SU-DHL-6 (cell line): ENCODE measurements around the gene HIPK2.

Experiments used
- H2AFZ ChIP-seq: fragments of 200-600 bp; sonication (generic); 2 replicates; pipeline ENCODE4 v1.6.1; 2014; ENCODE audit warnings: low read depth, mild to moderate bottlenecking, moderate library complexity, mixed read lengths, antibody characterized with exemption, low read length; ENCODE audit not compliant: severe bottlenecking
- H3F3A ChIP-seq: fragments of 200-600 bp; shearing (Covaris generic); 2 replicates; pipeline ENCODE4 v1.6.0; 2016; ENCODE audit warnings: antibody characterized with exemption, mild to moderate bottlenecking; ENCODE audit not compliant: insufficient read depth
- H3K27ac ChIP-seq: fragments of 200-600 bp; sonication (generic); 2 replicates; pipeline ENCODE4 v1.5.1; 2016; ENCODE audit warnings: low read depth, mild to moderate bottlenecking, low read length, moderate library complexity, mixed read lengths
- H3K27me3 ChIP-seq: fragments of 200-600 bp; sonication (generic), shearing (Covaris generic); 2 replicates; pipeline ENCODE4 v1.6.0; 2014; ENCODE audit warnings: mild to moderate bottlenecking, low read length
- H3K36me3 ChIP-seq: fragments of 200-600 bp; sonication (generic); 2 replicates; pipeline ENCODE4 v1.6.1; 2014; ENCODE audit warnings: mild to moderate bottlenecking, low read length, mixed read lengths
- H3K4me2 ChIP-seq: fragments of 300-600, 200-600 bp; shearing (Covaris generic), sonication (generic); 2 replicates; pipeline ENCODE4 v1.6.0; 2014; ENCODE audit warnings: low read length, low read depth, mild to moderate bottlenecking; ENCODE audit not compliant: poor library complexity, severe bottlenecking
- H3K4me3 ChIP-seq: fragments of 200-600 bp; sonication (generic); 2 replicates; pipeline ENCODE4 v1.5.1; 2014; ENCODE audit warnings: antibody characterized with exemption, low read length, mild to moderate bottlenecking, mixed read lengths; ENCODE audit not compliant: insufficient read depth, poor library complexity, severe bottlenecking
- H3K79me2 ChIP-seq: fragments of 200-600 bp; sonication (generic); 2 replicates; pipeline ENCODE4 v1.6.1; 2014; ENCODE audit warnings: mild to moderate bottlenecking, low read length, moderate library complexity; ENCODE audit not compliant: insufficient read depth
- H3K9ac ChIP-seq: fragments of 200-600 bp; sonication (generic); 2 replicates; pipeline ENCODE4 v1.7.0; 2014; ENCODE audit warnings: mild to moderate bottlenecking, low read length
- H3K9me2 ChIP-seq: fragments of 200-600 bp; sonication (generic); replicated peaks from 2 replicates; pipeline ENCODE4 v1.6.1; 2014; ENCODE audit warnings: low read length; ENCODE audit not compliant: insufficient read depth
- H3K9me3 ChIP-seq: fragments of 200-600 bp; sonication (generic); 2 replicates; pipeline ENCODE4 v1.6.1; 2014; ENCODE audit warnings: low read length, mixed read lengths; ENCODE audit not compliant: insufficient read depth
- H4K20me1 ChIP-seq: fragments of 200-600 bp; sonication (generic); 2 replicates; pipeline ENCODE4 v1.6.1; 2014; ENCODE audit warnings: low read depth, mild to moderate bottlenecking, antibody characterized with exemption, low read length, moderate library complexity, mixed read lengths
- CTCF ChIP-seq: fragments of 200-600 bp; sonication (generic); IDR thresholded peaks from one replicate; pipeline ENCODE4 v1.5.1; 2017; ENCODE audit warnings: antibody characterized with exemption, mild to moderate bottlenecking, low read length, moderate library complexity; ENCODE audit not compliant: insufficient read depth, poor library complexity, severe bottlenecking
- EZH2phosphoT487 ChIP-seq: fragments of 200-600 bp; sonication (generic), shearing (Covaris generic); conservative IDR thresholded peaks from 2 replicates; pipeline ENCODE4 v1.6.1; 2018; ENCODE audit warnings: mild to moderate bottlenecking, antibody characterized with exemption, low read length, moderate library complexity, mixed read lengths

Gene HIPK2

GRCh38 chr7:139595806-139596205 lies 182.0 kb downstream of the HIPK2 start:
- TF ChIP-seq CTCF (no peak), EZH2phosphoT487 (no peak)
- H4K20me1 ChIP-seq: no peaks in the 10 kb centered on the region
- H3K79me2 ChIP-seq: no peaks in the 10 kb centered on the region
- no peak overlapping the region for H3K4me3 ChIP-seq
- no peak overlapping the region for H3K9ac ChIP-seq
- H3K9me2 ChIP-seq: no peaks in the 10 kb centered on the region
- no peaks in the 10 kb centered on the region for H3F3A ChIP-seq
- H2AFZ ChIP-seq: no peak overlapping the region
- H3K27me3 ChIP-seq: no peaks in the 10 kb centered on the region
- H3K36me3 ChIP-seq: no peaks in the 10 kb centered on the region
- no peaks in the 10 kb centered on the region for H3K9me3 ChIP-seq
- no peak overlapping the region for H3K4me2 ChIP-seq
- no peak overlapping the region for H3K27ac ChIP-seq

- Histone ChIP-seq H3K9me2 (no peaks in the 10 kb centered on the region), H3K9ac (no peak overlapping the region), H2AFZ (no peak overlapping the region), H3F3A (no peaks in the 10 kb centered on the region), H4K20me1 (no peaks in the 10 kb centered on the region), H3K27me3 (no peaks in the 10 kb centered on the region), H3K4me2 (no peak overlapping the region), H3K79me2 (no peaks in the 10 kb centered on the region), H3K4me3 (no peak overlapping the region), H3K9me3 (no peaks in the 10 kb centered on the region), H3K27ac (no peak overlapping the region), H3K36me3 (no peaks in the 10 kb centered on the region)
- TF ChIP-seq CTCF (no peak), EZH2phosphoT487 (no peak)
Observed at GRCh38 chr7:139594911-139595476, 182.8 kb downstream of the HIPK2 start.

GRCh38 chr7:139594090-139594489 lies 183.7 kb downstream of the HIPK2 start:
- Histone ChIP-seq H3K27me3 (no peaks in the 10 kb centered on the region), H3K9ac (no peak overlapping the region), H3K4me3 (no peak overlapping the region), H3K36me3 (no peaks in the 10 kb centered on the region), H2AFZ (no peak overlapping the region), H3K79me2 (no peaks in the 10 kb centered on the region), H3K9me2 (no peaks in the 10 kb centered on the region), H4K20me1 (no peaks in the 10 kb centered on the region), H3F3A (no peaks in the 10 kb centered on the region), H3K4me2 (no peak overlapping the region), H3K9me3 (no peaks in the 10 kb centered on the region), H3K27ac (no peak overlapping the region)
- TF ChIP-seq CTCF (no peak), EZH2phosphoT487 (no peak)
